ENCODE data around the gene CDKN2A.

The CDKN2A gene

GRCh38 chr9:21993893-21994555 lies at the start of gene CDKN2A:
TSS of gene CDKN2A (minus strand) at chr9:21994392.
- DNase-seq (ENCODE audit: insufficient read length, low spot score) (no peak), FAIRE-seq (no peak)

- DNase-seq (ENCODE audit: insufficient read length, low spot score) (no peak), FAIRE-seq (no peak)
Measured at GRCh38 chr9:22043928-22044327, 49.7 kb upstream of the CDKN2A start.

GRCh38 chr9:22041775-22042174 lies 47.6 kb upstream of the CDKN2A start:
- no peak for FAIRE-seq
- no peak for DNase-seq (ENCODE audit: insufficient read length, low spot score)

GRCh38 chr9:22041344-22041743 lies 47.2 kb upstream of the CDKN2A start:
- FAIRE-seq, result no peak
- DNase-seq (ENCODE audit: insufficient read length, low spot score), result no peak

- FAIRE-seq, result no peak
- no peak for DNase-seq (ENCODE audit: insufficient read length, low spot score)
Measured at GRCh38 chr9:22040760-22041159, 46.6 kb upstream of the CDKN2A start.

GRCh38 chr9:22039258-22039657 lies 45.1 kb upstream of the CDKN2A start:
- DNase-seq (ENCODE audit: insufficient read length, low spot score), result no peak
- FAIRE-seq, result no peak

GRCh38 chr9:22037954-22038690 lies 43.9 kb upstream of the CDKN2A start:
- FAIRE-seq (no peak), DNase-seq (ENCODE audit: insufficient read length, low spot score) (no peak)

GRCh38 chr9:22036866-22037626 lies 42.9 kb upstream of the CDKN2A start:
- FAIRE-seq, result no peak
- no peak for DNase-seq (ENCODE audit: insufficient read length, low spot score)

- no peak for FAIRE-seq
- DNase-seq (ENCODE audit: insufficient read length, low spot score), result no peak
Measured at GRCh38 chr9:22035591-22036011, 41.4 kb upstream of the CDKN2A start.

- FAIRE-seq (no peak), DNase-seq (ENCODE audit: insufficient read length, low spot score) (no peak)
Measured at GRCh38 chr9:22033012-22033630, 38.9 kb upstream of the CDKN2A start.

- FAIRE-seq (no peak), DNase-seq (ENCODE audit: insufficient read length, low spot score) (no peak)
Measured at GRCh38 chr9:22031655-22032411, 37.6 kb upstream of the CDKN2A start.

- FAIRE-seq, result peak; percentile 38
- peak; percentile 22 for DNase-seq (ENCODE audit: insufficient read length, low spot score)
Measured at GRCh38 chr9:22030101-22030598, 36.0 kb upstream of the CDKN2A start.

- DNase-seq (ENCODE audit: insufficient read length, low spot score) (no peak), FAIRE-seq (no peak)
Measured at GRCh38 chr9:22029231-22029630, 35.0 kb upstream of the CDKN2A start.

GRCh38 chr9:22028394-22028793 lies 34.2 kb upstream of the CDKN2A start:
- DNase-seq (ENCODE audit: insufficient read length, low spot score), result no peak
- FAIRE-seq, result no peak

GRCh38 chr9:22026696-22027095 lies 32.5 kb upstream of the CDKN2A start:
- no peak for DNase-seq (ENCODE audit: insufficient read length, low spot score)
- FAIRE-seq, result no peak

GRCh38 chr9:22022396-22022795 lies 28.2 kb upstream of the CDKN2A start:
- FAIRE-seq (no peak), DNase-seq (ENCODE audit: insufficient read length, low spot score) (no peak)

GRCh38 chr9:22010866-22011625 lies 16.9 kb upstream of the CDKN2A start:
- FAIRE-seq (no peak), DNase-seq (ENCODE audit: insufficient read length, low spot score) (no peak)

- DNase-seq (ENCODE audit: insufficient read length, low spot score), result no peak
- FAIRE-seq, result no peak
Measured at GRCh38 chr9:22009506-22009867, 15.3 kb upstream of the CDKN2A start.

- DNase-seq (ENCODE audit: insufficient read length, low spot score) (peak; percentile 88), FAIRE-seq (peak; percentile 72)
Measured at GRCh38 chr9:22008717-22009505, 14.7 kb upstream of the CDKN2A start, which contains the start of gene CDKN2B. TSS of gene CDKN2B (minus strand) at chr9:22009305. CDS start at chr9:22008953, 352 bp downstream.

All from HTR-8/SVneo (cell line).